ENCODE data around the gene SUMO2.
A peak's percentile ranks its signal among the peaks of the same experiment; 100 is the strongest.
"Not testable (repeated sequence)": the region's sequence is repeated elsewhere in the genome, so short reads cannot be mapped to it uniquely, and the experiment has no call there.

SUMO2 gene

GRCh38 chr17:75183999-75184884 lies 1.5 kb upstream of the SUMO2 start:
- DNase-seq (ENCODE audit: extremely low spot score, insufficient read length, low read depth) (no peak), FAIRE-seq (no peak)

GRCh38 chr17:75182319-75182568 lies 515 bp downstream of the SUMO2 start:
- DNase-seq (ENCODE audit: extremely low spot score, insufficient read length, low read depth), result no peak
- no peak for FAIRE-seq

- DNase-seq (ENCODE audit: extremely low spot score, insufficient read length, low read depth), result no peak
- FAIRE-seq, result no peak
Observed at GRCh38 chr17:75181608-75182318, 996 bp downstream of the SUMO2 start.

GRCh38 chr17:75181110-75181509 lies 1.6 kb downstream of the SUMO2 start:
- FAIRE-seq, result no peak

GRCh38 chr17:75178453-75178852 lies 4.3 kb downstream of the SUMO2 start:
- no peak for FAIRE-seq
- DNase-seq (ENCODE audit: extremely low spot score, insufficient read length, low read depth), result no peak

More at GRCh38 chr17:75181110-75181509, 1.6 kb downstream of the SUMO2 start:
- DNase-seq (ENCODE audit: extremely low spot score, insufficient read length, low read depth), result no peak

- FAIRE-seq, result no peak
- no peak for DNase-seq (ENCODE audit: extremely low spot score, insufficient read length, low read depth)
Observed at GRCh38 chr17:75176625-75177024, 6.1 kb downstream of the SUMO2 start.

GRCh38 chr17:75174996-75175395 lies 7.8 kb downstream of the SUMO2 start:
- FAIRE-seq, result no peak
- no peak for DNase-seq (ENCODE audit: extremely low spot score, insufficient read length, low read depth)

GRCh38 chr17:75173526-75173925 lies 9.2 kb downstream of the SUMO2 start:
- no peak for DNase-seq (ENCODE audit: extremely low spot score, insufficient read length, low read depth)
- FAIRE-seq, result no peak

- FAIRE-seq, result no peak
- DNase-seq (ENCODE audit: extremely low spot score, insufficient read length, low read depth), result no peak
Observed at GRCh38 chr17:75168998-75169397, 13.8 kb downstream of the SUMO2 start.

GRCh38 chr17:75164606-75165005 lies 18.2 kb downstream of the SUMO2 start:
- FAIRE-seq; DNase-seq (ENCODE audit: extremely low spot score, insufficient read length, low read depth): not testable (repeated sequence)

- DNase-seq (ENCODE audit: extremely low spot score, insufficient read length, low read depth) (no peak), FAIRE-seq (no peak)
Observed at GRCh38 chr17:75163074-75163473, 19.7 kb downstream of the SUMO2 start.

GRCh38 chr17:75160211-75160610 lies 22.5 kb downstream of the SUMO2 start:
- DNase-seq (ENCODE audit: extremely low spot score, insufficient read length, low read depth) (no peak), FAIRE-seq (no peak)

GRCh38 chr17:75159196-75160031 lies 23.3 kb downstream of the SUMO2 start:
- no peak for DNase-seq (ENCODE audit: extremely low spot score, insufficient read length, low read depth)
- FAIRE-seq, result no peak

GRCh38 chr17:75158480-75158879 lies 24.3 kb downstream of the SUMO2 start:
- DNase-seq (ENCODE audit: extremely low spot score, insufficient read length, low read depth); FAIRE-seq: not testable (repeated sequence)

- FAIRE-seq (no peak), DNase-seq (ENCODE audit: extremely low spot score, insufficient read length, low read depth) (no peak)
Observed at GRCh38 chr17:75155191-75155601, 27.6 kb downstream of the SUMO2 start.

GRCh38 chr17:75154195-75155106 lies 28.3 kb downstream of the SUMO2 start, which contains the start of gene JPT1:
TSS of gene JPT1 (minus strand) at chr17:75154512. CDS start at chr17:75154397, 115 bp downstream.
- FAIRE-seq, result peak; percentile 99
- peak; percentile 95 for DNase-seq (ENCODE audit: extremely low spot score, insufficient read length, low read depth)

- no peak for FAIRE-seq
- no peak for DNase-seq (ENCODE audit: extremely low spot score, insufficient read length, low read depth)
Observed at GRCh38 chr17:75153780-75154194, 29.0 kb downstream of the SUMO2 start.

- FAIRE-seq, result peak; percentile 58
- no peak for DNase-seq (ENCODE audit: extremely low spot score, insufficient read length, low read depth)
Observed at GRCh38 chr17:75152922-75153779, 29.6 kb downstream of the SUMO2 start.

- FAIRE-seq, result no peak
- no peak for DNase-seq (ENCODE audit: extremely low spot score, insufficient read length, low read depth)
Observed at GRCh38 chr17:75152523-75152921, 30.2 kb downstream of the SUMO2 start.

Measured in GM18507 (cell line).